Esophagus squamous epithelium (tissue), 5 donors: ENCODE results near the gene CISD3. TPM values are rescaled to one million over a fixed set of nuclear protein-coding genes. Genes with fewer than 3 reads are reported as not detected.

Experiments used
- DNase-seq: peaks from one replicate; lab custom pipeline; 2025; lab: John Stamatoyannopoulos, UW
- H3K27ac ChIP-seq, 4 donors: fragments of 200-600 bp; sonication (generic); one replicate each; pipeline ENCODE4 v1.5.1; 2016 to 2019; ENCODE audit warnings: mild to moderate bottlenecking in 1 of 4
- H3K27me3 ChIP-seq, 4 donors: fragments of 200-600 bp; sonication (generic); 1 replicate in 3 of 4; 2 replicates in 1 of 4; pipeline versions ENCODE4 v1.5.1 to v1.6.0; 2017 to 2021; ENCODE audit warnings: antibody characterized with exemption in 1 of 4
- H3K36me3 ChIP-seq, 3 donors: fragments of 200-600 bp; sonication (generic); one replicate each; pipeline ENCODE4 v1.5.1; 2016 to 2019
- H3K4me1 ChIP-seq, 3 donors: fragments of 200-600 bp; sonication (generic); one replicate each; pipeline ENCODE4 v1.5.1; 2017 to 2019
- H3K4me3 ChIP-seq, 4 donors: fragments of 200-600 bp; sonication (generic); 1 replicate in 3 of 4; 2 replicates in 1 of 4; pipeline ENCODE4 v1.5.1; 2016 to 2019; ENCODE audit warnings: mild to moderate bottlenecking in 2 of 4, moderate library complexity in 1 of 4
- H3K9me3 ChIP-seq, 3 donors: fragments of 200-600 bp; sonication (generic); one replicate each; pipeline ENCODE4 v1.5.1; 2016 to 2019
- POLR2A ChIP-seq, 4 donors: fragments of 450-650 bp; IDR thresholded peaks; one replicate each; pipeline ENCODE4 v1.6.1; 2017; ENCODE audit warnings: antibody characterized with exemption in 4 of 4, mild to moderate bottlenecking in 4 of 4, moderate library complexity in 3 of 4
- WGBS, 2 donors: methylation state at CpG; one replicate each; pipeline ENCODE4 v1.1.5; 2018; 5-methylcytosine and 5-hydroxymethylcytosine counted together
- intact Hi-C: fragments of 100-400 bp; cut with DNase I; formaldehyde crosslinking; loops from one replicate; pipeline ENCODE4 v1.15.0; 2022
- total RNA-seq, 4 donors: library from RNA; depleted of rRNA; stranded (reverse); fragments of >200 nt; gene quantifications; one replicate each; pipeline ENCODE4 v1.1.0, GENCODE V29; 2016
- TF ChIP-seq, protein P1 (sequence below), 6 experiments: fragments of 450-650 bp in 4 of 6; fragments of 200-600 bp in 2 of 6; sonication (generic) in 2 of 6; IDR thresholded peaks; one replicate each; pipeline ENCODE4 v1.5.1; 2016 to 2019; ENCODE audit warnings: antibody characterized with exemption in 6 of 6, mild to moderate bottlenecking in 4 of 6, moderate library complexity in 4 of 6
- donor health status: DM: yes; HTN: yes; CAD: no.

Gene CISD3
- total RNA-seq, 4 donors from 2014 or later, result 4.9 to 8.3 (median 7.8) TPM

DNA sequence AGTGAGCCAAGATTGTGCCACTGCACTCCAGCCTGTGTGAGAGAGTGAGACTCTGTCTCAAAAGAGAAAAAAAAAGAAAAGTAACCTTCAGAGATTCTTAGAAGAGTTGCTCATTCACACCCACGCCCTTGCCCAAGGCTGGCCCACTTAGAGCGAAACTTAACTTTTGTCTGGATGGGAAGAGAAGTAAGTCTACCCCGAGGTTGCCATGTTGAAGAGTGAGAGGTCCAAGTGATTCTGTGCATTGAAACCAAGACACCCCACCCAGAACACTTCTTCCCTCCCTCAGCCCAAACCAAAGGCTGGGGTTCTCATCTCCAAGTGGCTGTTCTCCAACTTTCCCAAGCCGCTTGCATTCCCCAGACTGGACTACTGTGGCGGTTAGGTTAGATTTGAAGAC lies 2.4 kb upstream of the CISD3 start:
- 70 to 84% methylated on average over 3 to 5 of the region's 5 CpGs for WGBS, 2 donors
- H3K27ac ChIP-seq, result peak overlapping the region in 3 of 4 donors; percentile 11 to 93 (median 29)
- H3K9me3 ChIP-seq, result no peaks in the 10 kb centered on the region
- no peaks in the 10 kb centered on the region for H3K27me3 ChIP-seq
- intact Hi-C loops, result no loop called here
- no peak overlapping the region for H3K4me3 ChIP-seq
- H3K4me1 ChIP-seq, result peaks cover 15 to 68% (median 24%) of the 10 kb centered on the region in 3 donors
- TF ChIP-seq POLR2A (IDR thresholded peaks at IDR 0.05), result no peak
- TF ChIP-seq, protein P1, sequence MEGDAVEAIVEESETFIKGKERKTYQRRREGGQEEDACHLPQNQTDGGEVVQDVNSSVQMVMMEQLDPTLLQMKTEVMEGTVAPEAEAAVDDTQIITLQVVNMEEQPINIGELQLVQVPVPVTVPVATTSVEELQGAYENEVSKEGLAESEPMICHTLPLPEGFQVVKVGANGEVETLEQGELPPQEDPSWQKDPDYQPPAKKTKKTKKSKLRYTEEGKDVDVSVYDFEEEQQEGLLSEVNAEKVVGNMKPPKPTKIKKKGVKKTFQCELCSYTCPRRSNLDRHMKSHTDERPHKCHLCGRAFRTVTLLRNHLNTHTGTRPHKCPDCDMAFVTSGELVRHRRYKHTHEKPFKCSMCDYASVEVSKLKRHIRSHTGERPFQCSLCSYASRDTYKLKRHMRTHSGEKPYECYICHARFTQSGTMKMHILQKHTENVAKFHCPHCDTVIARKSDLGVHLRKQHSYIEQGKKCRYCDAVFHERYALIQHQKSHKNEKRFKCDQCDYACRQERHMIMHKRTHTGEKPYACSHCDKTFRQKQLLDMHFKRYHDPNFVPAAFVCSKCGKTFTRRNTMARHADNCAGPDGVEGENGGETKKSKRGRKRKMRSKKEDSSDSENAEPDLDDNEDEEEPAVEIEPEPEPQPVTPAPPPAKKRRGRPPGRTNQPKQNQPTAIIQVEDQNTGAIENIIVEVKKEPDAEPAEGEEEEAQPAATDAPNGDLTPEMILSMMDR (IDR thresholded peaks at IDR 0.05), result no peak
- no peak for DNase-seq
- H3K36me3 ChIP-seq, result peaks cover 0 to 42% (median 1%) of the 10 kb centered on the region in 3 donors

DNA sequence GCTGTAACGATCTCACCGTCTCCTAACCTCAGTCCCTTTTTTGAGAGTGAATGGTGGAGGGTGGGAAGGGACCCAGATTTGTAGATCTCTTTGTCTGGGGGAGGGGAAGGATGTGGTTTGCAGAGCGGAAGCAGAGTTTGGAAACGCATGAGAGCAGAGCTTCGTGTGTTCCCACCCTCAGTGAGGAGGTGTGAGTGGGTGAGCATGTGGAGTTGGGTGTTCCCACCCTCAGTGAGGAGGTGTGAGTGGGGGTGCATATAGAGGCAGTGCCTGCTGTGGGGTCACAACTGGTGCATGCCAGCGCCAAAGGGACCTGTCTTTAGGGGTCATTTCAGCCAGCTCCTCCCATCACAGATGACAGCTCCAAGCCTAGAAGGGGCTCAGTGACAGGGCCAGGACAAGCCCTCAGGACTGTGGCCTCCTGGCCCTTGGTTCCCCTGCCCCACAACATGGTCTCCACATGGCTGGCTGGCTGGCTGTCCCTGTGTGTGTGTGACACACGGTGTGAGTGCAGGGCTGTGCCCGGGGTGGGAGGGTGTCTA lies 1.8 kb upstream of the CISD3 start:
- WGBS, 2 donors, result 54 to 71% methylated on average over 7 to 8 of the region's 8 CpGs
- H3K27ac ChIP-seq, result peak overlapping the region in 2 of 4 donors; percentile 93 to 94
- DNase-seq, result no peak
- no peaks in the 10 kb centered on the region for H3K9me3 ChIP-seq
- no peak for TF ChIP-seq POLR2A (IDR thresholded peaks at IDR 0.05)
- TF ChIP-seq, protein P1 (IDR thresholded peaks at IDR 0.05), result no peak
- intact Hi-C loops, result no loop called here
- no peaks in the 10 kb centered on the region for H3K27me3 ChIP-seq
- H3K36me3 ChIP-seq, result peaks cover 0 to 42% (median 6%) of the 10 kb centered on the region in 3 donors
- H3K4me3 ChIP-seq, result no peak overlapping the region
- peaks cover 15 to 75% (median 24%) of the 10 kb centered on the region in 3 donors for H3K4me1 ChIP-seq

DNA sequence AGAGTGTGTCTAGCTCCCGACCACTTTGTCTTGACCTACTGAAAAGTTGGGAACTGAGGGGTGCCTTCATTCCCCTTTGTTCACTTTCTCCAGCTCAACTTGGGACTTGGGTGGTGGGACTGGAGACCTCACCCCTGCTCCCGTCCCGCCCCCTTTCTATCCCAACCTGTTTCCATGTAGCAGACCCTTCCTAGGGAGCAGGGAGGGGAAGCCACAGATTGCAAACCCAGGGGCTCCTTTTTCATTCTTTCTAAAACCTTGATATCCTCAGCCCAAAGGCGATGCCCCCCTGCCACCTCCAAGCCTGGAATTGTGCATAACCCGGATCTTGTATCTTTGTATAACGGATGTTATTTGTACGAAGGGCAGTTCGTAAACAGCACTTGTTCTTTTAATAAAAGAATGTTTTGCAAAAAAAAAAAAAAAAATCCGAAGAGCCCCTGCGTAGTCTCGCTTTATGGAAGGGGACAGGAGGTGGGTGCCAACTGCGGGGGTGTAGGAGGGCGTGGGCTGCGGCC lies 714 bp upstream of the CISD3 start:
- Histone ChIP-seq H3K36me3 (peaks cover 6 to 42% (median 7%) of the 10 kb centered on the region in 3 donors), H3K4me1 (peaks cover 15 to 79% (median 24%) of the 10 kb centered on the region in 3 donors), H3K9me3 (no peaks in the 10 kb centered on the region), H3K4me3 (peak overlapping the region; percentile 64 to 93 (median 80)), H3K27me3 (no peaks in the 10 kb centered on the region), H3K27ac (peak overlapping the region; percentile 76 to 94 (median 86))
- WGBS, 2 donors, result 14 to 24% methylated on average over 13 to 14 of the region's 14 CpGs
- intact Hi-C loops, result no loop called here
- DNase-seq, result no peak
- no peak for TF ChIP-seq POLR2A (IDR thresholded peaks at IDR 0.05)
- TF ChIP-seq, protein P1 (IDR thresholded peaks at IDR 0.05), result no peak

DNA sequence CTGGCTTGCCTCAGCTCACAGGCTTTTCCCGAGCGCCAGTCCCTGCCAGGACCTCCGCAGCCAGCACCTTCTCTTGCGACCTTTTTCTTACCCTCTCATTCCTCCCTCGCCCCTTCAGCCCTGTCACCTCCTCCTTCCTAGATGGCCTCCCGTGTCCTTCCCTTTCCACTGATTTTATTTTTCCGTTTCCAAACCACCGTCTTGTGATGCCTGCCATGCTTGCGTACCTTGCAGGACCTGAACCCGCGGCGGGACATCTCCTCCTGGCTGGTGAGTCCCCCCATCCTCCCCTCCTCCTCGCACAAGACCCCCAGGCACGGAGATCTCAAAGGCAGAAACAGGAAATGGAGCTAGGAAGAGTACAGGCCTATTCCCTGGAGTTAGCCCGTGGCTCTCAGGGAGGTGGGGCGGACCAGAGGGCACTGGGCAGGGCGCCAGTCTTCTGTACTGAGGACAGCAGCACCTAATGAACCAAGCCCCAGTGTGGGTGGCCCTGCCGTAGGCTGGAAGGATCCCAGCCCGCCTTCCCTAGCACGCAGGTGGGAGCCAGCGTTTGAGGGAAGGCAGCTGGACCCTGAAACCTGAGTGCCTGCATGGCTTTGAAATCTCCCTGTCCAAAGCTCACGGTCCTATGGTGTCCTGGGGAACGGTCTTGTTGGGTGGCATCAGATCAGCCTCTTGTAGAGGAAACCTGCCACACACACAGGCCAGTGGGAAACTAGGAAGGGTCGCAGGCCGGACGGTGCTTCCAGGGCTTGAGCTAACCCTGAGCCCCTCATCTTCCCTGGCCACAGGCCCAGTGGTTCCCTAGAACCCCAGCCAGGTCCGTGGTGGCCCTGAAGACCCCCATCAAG lies 612 bp downstream of the CISD3 start:
- no peak for DNase-seq
- Histone ChIP-seq H3K4me1 (peaks cover 19 to 83% (median 24%) of the 10 kb centered on the region in 3 donors), H3K36me3 (peaks cover 7 to 38% (median 8%) of the 10 kb centered on the region in 3 donors), H3K9me3 (no peaks in the 10 kb centered on the region), H3K27me3 (no peaks in the 10 kb centered on the region), H3K4me3 (peak overlapping the region; percentile 64 to 93 (median 80)), H3K27ac (peak overlapping the region; percentile 79 to 94 (median 90))
- intact Hi-C loops, result no loop called here
- WGBS, 2 donors, result 4 to 13% methylated on average over 16 to 24 of the region's 27 CpGs
- TF ChIP-seq POLR2A (IDR thresholded peaks at IDR 0.05), result no peak
- TF ChIP-seq, protein P1 (IDR thresholded peaks at IDR 0.05), result no peak
